RWPE2 (cell line): ENCODE results near the gene TTI1.

Source experiments
- ATAC-seq: fragments of 200-7000 bp; cut with Tn5 transposase; 3 replicates; pipeline ENCODE4 v1.9.1; 2021; ENCODE audit warnings: low read depth
- DNase-seq: peaks from one replicate; pipeline ENCODE4 v3.0.0-alpha.2; 2020; ENCODE audit warnings: low spot score
- H3K27ac ChIP-seq: fragments of 450-650 bp; 2 replicates; pipeline ENCODE4 v1.5.1; 2017; ENCODE audit warnings: mild to moderate bottlenecking; ENCODE audit not compliant: poor library complexity, severe bottlenecking
- H3K27me3 ChIP-seq: fragments of 250-450 bp; sonication (Bioruptor Pico); 2 replicates; pipeline ENCODE4 v1.5.1; 2021; ENCODE audit warnings: mild to moderate bottlenecking, moderate library complexity; ENCODE audit not compliant: insufficient read depth, poor library complexity, severe bottlenecking
- H3K36me3 ChIP-seq: fragments of 250-450 bp; sonication (Bioruptor Pico); 2 replicates; pipeline ENCODE4 v1.5.1; 2020; ENCODE audit warnings: low read depth, mild to moderate bottlenecking, moderate library complexity
- H3K4me1 ChIP-seq: fragments of 250-450 bp; sonication (Bioruptor Pico); 2 replicates; pipeline ENCODE4 v1.5.1; 2021; ENCODE audit warnings: mild to moderate bottlenecking, moderate library complexity; ENCODE audit not compliant: insufficient read depth, poor library complexity, severe bottlenecking
- H3K4me3 ChIP-seq: fragments of 250-450 bp; sonication (Bioruptor Pico); 2 replicates; pipeline ENCODE4 v1.5.1; 2021; ENCODE audit warnings: mild to moderate bottlenecking, moderate library complexity; ENCODE audit not compliant: severe bottlenecking
- H3K9me3 ChIP-seq: fragments of 250-450 bp; sonication (Bioruptor Pico); 2 replicates; pipeline ENCODE4 v1.5.1; 2021; ENCODE audit warnings: mild to moderate bottlenecking, moderate library complexity; ENCODE audit not compliant: severe bottlenecking
- TF ChIP-seq, protein P1 (sequence below): fragments of 450-650 bp; IDR thresholded peaks from one replicate; pipeline ENCODE4 v1.5.1; 2017; ENCODE audit warnings: mild to moderate bottlenecking, moderate library complexity; ENCODE audit not compliant: poor library complexity, severe bottlenecking

TTI1 gene

DNA sequence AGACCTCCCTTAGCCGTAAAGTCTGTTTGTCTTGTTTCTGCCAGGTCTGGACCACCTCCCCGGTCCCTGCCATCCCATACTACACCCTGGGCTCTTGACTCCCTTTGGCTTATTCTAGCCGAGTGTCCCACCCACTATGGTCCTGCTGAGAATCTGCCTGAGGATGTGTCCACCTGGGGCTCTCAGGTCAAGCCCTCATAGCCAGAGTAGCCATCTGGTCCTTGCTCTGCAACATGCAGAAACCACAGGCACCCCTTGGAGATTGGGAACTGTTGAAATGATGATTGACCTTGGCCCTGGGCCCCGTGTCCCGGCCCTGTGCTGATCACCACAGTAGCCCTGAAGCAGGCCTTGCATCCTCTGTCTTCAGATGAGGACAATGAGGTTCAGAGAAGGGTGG is 86.3 kb downstream of the TTI1 start:
- Histone ChIP-seq H3K27ac (no peak overlapping the region), H3K4me3 (no peak overlapping the region), H3K9me3 (no peaks in the 10 kb centered on the region), H3K36me3 (no peaks in the 10 kb centered on the region), H3K27me3 (no peaks in the 10 kb centered on the region), H3K4me1 (no peaks in the 10 kb centered on the region)
- TF ChIP-seq, protein P1, sequence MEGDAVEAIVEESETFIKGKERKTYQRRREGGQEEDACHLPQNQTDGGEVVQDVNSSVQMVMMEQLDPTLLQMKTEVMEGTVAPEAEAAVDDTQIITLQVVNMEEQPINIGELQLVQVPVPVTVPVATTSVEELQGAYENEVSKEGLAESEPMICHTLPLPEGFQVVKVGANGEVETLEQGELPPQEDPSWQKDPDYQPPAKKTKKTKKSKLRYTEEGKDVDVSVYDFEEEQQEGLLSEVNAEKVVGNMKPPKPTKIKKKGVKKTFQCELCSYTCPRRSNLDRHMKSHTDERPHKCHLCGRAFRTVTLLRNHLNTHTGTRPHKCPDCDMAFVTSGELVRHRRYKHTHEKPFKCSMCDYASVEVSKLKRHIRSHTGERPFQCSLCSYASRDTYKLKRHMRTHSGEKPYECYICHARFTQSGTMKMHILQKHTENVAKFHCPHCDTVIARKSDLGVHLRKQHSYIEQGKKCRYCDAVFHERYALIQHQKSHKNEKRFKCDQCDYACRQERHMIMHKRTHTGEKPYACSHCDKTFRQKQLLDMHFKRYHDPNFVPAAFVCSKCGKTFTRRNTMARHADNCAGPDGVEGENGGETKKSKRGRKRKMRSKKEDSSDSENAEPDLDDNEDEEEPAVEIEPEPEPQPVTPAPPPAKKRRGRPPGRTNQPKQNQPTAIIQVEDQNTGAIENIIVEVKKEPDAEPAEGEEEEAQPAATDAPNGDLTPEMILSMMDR = no peak
- DNase-seq (peak; percentile 61), ATAC-seq (no peak)

DNA sequence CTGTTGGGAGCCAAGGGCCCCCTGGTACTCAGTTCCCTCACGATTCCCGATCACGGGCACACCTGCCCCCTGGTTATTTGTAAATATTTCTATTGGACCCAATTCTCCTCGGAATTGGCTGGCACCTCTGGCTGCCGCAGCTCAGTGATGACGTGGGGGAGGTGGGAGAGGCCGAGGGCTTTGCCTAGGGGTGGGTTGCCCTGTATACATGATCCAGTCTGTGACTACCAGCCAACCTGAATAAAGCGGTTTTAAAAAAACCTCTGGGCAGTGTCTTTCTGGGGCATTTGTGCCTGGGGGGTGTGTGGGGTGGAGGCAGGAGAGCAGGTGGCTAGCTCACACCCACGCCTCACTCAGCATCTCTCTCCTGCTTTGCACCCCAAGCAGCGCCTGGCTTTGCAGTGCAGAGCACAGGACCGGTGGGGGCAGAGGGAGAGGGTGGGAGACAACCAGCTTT is 88.1 kb downstream of the TTI1 start:
- TF ChIP-seq, protein P1 = no peak
- DNase-seq (peak; percentile 73), ATAC-seq (peak; percentile 7; the same call in 1 of the 3 replicates)
- Histone ChIP-seq H3K27ac (no peak overlapping the region), H3K4me3 (no peak overlapping the region), H3K27me3 (no peaks in the 10 kb centered on the region), H3K4me1 (no peaks in the 10 kb centered on the region), H3K36me3 (no peaks in the 10 kb centered on the region), H3K9me3 (no peaks in the 10 kb centered on the region)

DNA sequence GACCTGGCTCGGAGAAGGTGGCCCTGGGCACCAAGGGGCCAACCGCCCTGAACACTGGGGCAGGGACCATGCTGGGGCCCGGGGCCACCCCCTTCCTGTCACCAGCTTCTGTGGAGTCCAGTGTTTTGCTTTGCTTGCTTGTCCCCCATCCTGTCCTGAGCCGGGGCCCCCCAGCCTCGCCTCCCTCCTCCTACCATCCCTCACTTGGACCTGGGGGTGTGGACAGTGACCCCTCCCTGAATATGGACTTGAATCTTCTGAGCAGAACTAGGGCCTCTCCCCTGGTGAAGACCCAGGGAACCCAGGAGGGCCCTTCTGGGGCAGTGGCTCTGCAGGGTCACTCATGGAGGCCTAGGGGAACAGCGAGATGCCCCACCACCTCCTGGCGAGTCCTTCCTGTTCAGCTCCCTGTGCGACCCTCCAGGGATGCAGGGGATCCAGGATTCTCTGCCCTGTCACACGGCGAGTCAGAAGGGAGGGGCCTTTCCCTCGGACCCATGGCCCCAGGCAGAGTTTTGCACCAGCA is 88.7 kb downstream of the TTI1 start:
- Histone ChIP-seq H3K9me3 (no peaks in the 10 kb centered on the region), H3K27ac (no peak overlapping the region), H3K36me3 (no peaks in the 10 kb centered on the region), H3K4me3 (no peak overlapping the region), H3K27me3 (no peaks in the 10 kb centered on the region), H3K4me1 (no peaks in the 10 kb centered on the region)
- peak; percentile 77 for DNase-seq
- TF ChIP-seq, protein P1 = no peak
- ATAC-seq = no peak

DNA sequence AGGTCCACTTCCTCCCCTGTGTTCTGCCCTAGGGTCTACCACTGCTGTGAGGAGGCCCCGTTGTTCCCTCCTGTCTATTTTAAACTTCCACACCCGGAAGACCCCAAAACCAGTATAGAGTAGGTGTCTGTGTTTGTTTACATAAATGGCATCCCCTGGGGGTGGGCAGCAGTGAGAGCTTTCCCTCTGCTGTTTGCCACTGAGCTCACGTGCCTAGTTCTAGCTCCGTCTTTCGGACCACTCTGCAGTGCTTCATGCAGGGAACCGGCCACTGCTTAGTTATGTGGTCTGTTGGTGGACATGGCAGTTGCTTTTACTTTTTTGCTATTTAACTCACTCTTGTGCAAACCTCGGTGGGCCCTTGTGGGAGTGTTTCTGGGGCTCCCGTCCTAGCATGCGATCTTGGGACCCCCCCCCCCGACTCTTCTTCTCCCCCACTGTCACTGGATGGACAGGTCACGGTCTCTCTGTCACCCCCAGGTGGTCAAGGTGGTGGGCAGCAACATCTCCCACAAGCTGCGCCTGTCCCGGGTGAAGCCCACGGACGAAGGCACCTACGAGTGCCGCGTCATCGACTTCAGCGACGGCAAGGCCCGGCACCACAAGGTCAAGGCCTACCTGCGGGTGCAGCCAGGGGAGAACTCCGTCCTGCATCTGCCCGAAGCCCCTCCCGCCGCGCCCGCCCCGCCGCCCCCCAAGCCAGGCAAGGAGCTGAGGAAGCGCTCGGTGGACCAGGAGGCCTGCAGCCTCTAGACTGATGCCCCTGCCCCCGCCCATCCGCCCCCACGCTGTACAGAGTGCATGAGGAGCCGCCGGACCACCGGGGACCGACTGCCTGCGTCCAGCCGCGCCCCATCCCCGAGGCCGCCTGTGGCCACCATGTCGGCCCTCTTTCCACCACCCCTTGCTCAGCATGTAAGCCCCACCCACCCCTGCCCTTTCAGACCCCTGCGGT is 89.5 kb downstream of the TTI1 start:
- no peak overlapping the region for H3K4me3 ChIP-seq
- H3K27me3 ChIP-seq = no peaks in the 10 kb centered on the region
- H3K4me1 ChIP-seq = no peaks in the 10 kb centered on the region
- no peaks in the 10 kb centered on the region for H3K9me3 ChIP-seq
- ATAC-seq (no peak), DNase-seq (peak; percentile 88)
- TF ChIP-seq, protein P1 = no peak
- no peaks in the 10 kb centered on the region for H3K36me3 ChIP-seq
- no peak overlapping the region for H3K27ac ChIP-seq
